SK-N-SH (cell line): Measurements from ENCODE around the gene DEGS2. TPM values are rescaled to one million over a fixed set of nuclear protein-coding genes. Genes with fewer than 3 reads are reported as not detected.

Experiments used
- CTCF ChIA-PET: fragments of 300-600, 350-600 bp; formaldehyde crosslinking; extraction: SDS; loops from one replicate; lab custom pipeline; 2021; lab: Yijun Ruan, JAX
- POLR2A ChIA-PET: fragments of 350-600 bp; sonication (Branson Sonifier 250); formaldehyde crosslinking; extraction: SDS; loops from one replicate; lab custom pipeline; 2020; ENCODE audit warnings: antibody characterized with exemption, inconsistent platforms; lab: Yijun Ruan, JAX
- DNase-seq: peaks from one replicate; pipeline ENCODE4 v3.0.0; 2012
- H2AFZ ChIP-seq: fragments of 200-600 bp; sonication (generic); 2 replicates; pipeline ENCODE4 v1.8.1; 2016; ENCODE audit warnings: antibody characterized with exemption, mild to moderate bottlenecking, low read depth
- H3F3A ChIP-seq: fragments of 200-600 bp; sonication (generic); replicated peaks from 2 replicates; pipeline ENCODE3; 2016; ENCODE audit warnings: antibody characterized with exemption, mild to moderate bottlenecking; ENCODE audit not compliant: insufficient read depth
- H3K27ac ChIP-seq, 2 experiments: fragments of 200-500 bp in 1 of 2; fragments of 200-600 bp in 1 of 2; sonication (Bioruptor generic) in 1 of 2; sonication (generic), shearing (Covaris generic) in 1 of 2; 2 replicates each; pipeline versions ENCODE4 v1.5.1 to v1.6.1; 2014 to 2016; ENCODE audit warnings: low read depth in 2 of 2, inconsistent platforms in 1 of 2, low read length in 1 of 2, mild to moderate bottlenecking in 1 of 2, mixed read lengths in 1 of 2
- H3K27me3 ChIP-seq: fragments of 200-600 bp; sonication (generic), shearing (Covaris generic); 2 replicates; pipeline ENCODE4 v1.6.1; 2016; ENCODE audit warnings: mixed run types; ENCODE audit not compliant: insufficient read depth
- H3K36me3 ChIP-seq, 2 experiments: fragments of 200-500 bp in 1 of 2; fragments of 200-600 bp in 1 of 2; sonication (Bioruptor generic) in 1 of 2; sonication (generic) in 1 of 2; replicated peaks in 1 of 2; 2 replicates each; pipeline versions ENCODE3 to v1.5.1; 2014 to 2016; ENCODE audit warnings: low read length in 1 of 2, mild to moderate bottlenecking in 1 of 2; ENCODE audit not compliant: insufficient read depth in 2 of 2, control insufficient read depth in 1 of 2
- H3K4me1 ChIP-seq, 2 experiments: fragments of 200-500 bp in 1 of 2; fragments of 200-600 bp in 1 of 2; sonication (Bioruptor generic) in 1 of 2; sonication (generic), shearing (Covaris generic) in 1 of 2; 2 replicates each; pipeline versions ENCODE4 v1.5.1 to v1.6.1; 2014 to 2016; ENCODE audit warnings: low read depth in 1 of 2, low read length in 1 of 2, mixed run types in 1 of 2; ENCODE audit not compliant: insufficient read depth in 2 of 2, control insufficient read depth in 1 of 2
- H3K4me2 ChIP-seq: fragments of 200-600 bp; sonication (generic), shearing (Covaris generic); 2 replicates; pipeline ENCODE4 v1.6.1; 2017; ENCODE audit warnings: mixed run types
- H3K4me3 ChIP-seq, 2 experiments: fragments of 200-500 bp in 1 of 2; fragments of 200-600 bp in 1 of 2; sonication (Bioruptor generic) in 1 of 2; sonication (generic), shearing (Covaris generic) in 1 of 2; 2 replicates each; pipeline versions ENCODE4 v1.5.1 to v1.8.1; 2014 to 2016; ENCODE audit warnings: low read depth in 2 of 2, inconsistent platforms in 1 of 2, low read length in 1 of 2, mild to moderate bottlenecking in 1 of 2, mixed read lengths in 1 of 2, moderate library complexity in 1 of 2
- H3K79me2 ChIP-seq: fragments of 200-600 bp; sonication (generic); 2 replicates; pipeline ENCODE4 v1.8.1; 2017; ENCODE audit warnings: mild to moderate bottlenecking; ENCODE audit not compliant: insufficient read depth
- H3K9ac ChIP-seq: fragments of 200-600 bp; sonication (generic); 2 replicates; pipeline ENCODE4 v1.6.1; 2017; ENCODE audit warnings: mixed run types
- H3K9me2 ChIP-seq: fragments of 200-600 bp; sonication (generic); 2 replicates; pipeline ENCODE4 v1.6.1; 2017; ENCODE audit warnings: mixed run types
- H3K9me3 ChIP-seq: fragments of 200-600 bp; sonication (generic); 2 replicates; pipeline ENCODE4 v1.6.1; 2017; ENCODE audit warnings: mixed run types, mild to moderate bottlenecking, moderate library complexity
- H4K20me1 ChIP-seq: fragments of 200-600 bp; sonication (generic); 2 replicates; pipeline ENCODE4 v1.6.1; 2017; ENCODE audit warnings: mild to moderate bottlenecking, mixed run types; ENCODE audit not compliant: insufficient read depth
- ELF1 ChIP-seq: IDR thresholded peaks from 2 replicates; pipeline ENCODE4 v1.4.0; 2012
- EP300 ChIP-seq, 2 experiments: IDR thresholded peaks; 2 replicates each; pipeline versions ENCODE4 v1.4.0 to v1.6.1; 2012; ENCODE audit warnings: borderline replicate concordance in 1 of 2, low read depth in 1 of 2, low read length in 1 of 2
- EZH2phosphoT487 ChIP-seq: fragments of 200-600 bp; sonication (generic); IDR thresholded peaks from 2 replicates; pipeline ENCODE4 v1.6.1; 2017; ENCODE audit warnings: low read depth, mixed run types, mild to moderate bottlenecking, antibody characterized with exemption, moderate library complexity, borderline replicate concordance
- FOSL2 ChIP-seq: IDR thresholded peaks from 2 replicates; pipeline ENCODE4 v1.4.0; 2012; ENCODE audit warnings: low read depth, mild to moderate bottlenecking, moderate library complexity, borderline replicate concordance
- FOXJ3 ChIP-seq: sonication (generic); formaldehyde crosslinking; IDR thresholded peaks from 2 replicates; pipeline ENCODE4 v1.5.1; 2020; ENCODE audit warnings: mild to moderate bottlenecking, missing genetic modification reagents
- GABPA ChIP-seq: IDR thresholded peaks from 2 replicates; pipeline ENCODE4 v1.4.0; 2012; ENCODE audit warnings: low read depth, mild to moderate bottlenecking
- IRF3 ChIP-seq: fragments of 150-350 bp; IDR thresholded peaks from 2 replicates; pipeline ENCODE4 v1.6.1; 2016; ENCODE audit warnings: mild to moderate bottlenecking, low read depth, low read length
- JUND ChIP-seq: IDR thresholded peaks from 2 replicates; pipeline ENCODE4 v1.4.0; 2012
- MEF2A ChIP-seq: IDR thresholded peaks from 2 replicates; pipeline ENCODE4 v1.4.0; 2012; ENCODE audit warnings: low read depth, borderline replicate concordance
- MXI1 ChIP-seq: IDR thresholded peaks from 2 replicates; pipeline ENCODE4 v1.6.1; 2012; ENCODE audit warnings: mild to moderate bottlenecking, low read depth, low read length, improper control_type of control experiment
- NFIC ChIP-seq: IDR thresholded peaks from 2 replicates; pipeline ENCODE4 v1.4.0; 2012; ENCODE audit warnings: borderline replicate concordance
- NRF1 ChIP-seq: IDR thresholded peaks from 2 replicates; pipeline ENCODE4 v1.6.1; 2012; ENCODE audit warnings: low read depth, mild to moderate bottlenecking, low read length
- PBX3 ChIP-seq: IDR thresholded peaks from 2 replicates; pipeline ENCODE4; 2012
- RFX5 ChIP-seq: IDR thresholded peaks from 2 replicates; pipeline ENCODE4 v1.6.1; 2012; ENCODE audit warnings: mild to moderate bottlenecking, improper control_type of control experiment, low read length
- SIN3A ChIP-seq: IDR thresholded peaks from 2 replicates; pipeline ENCODE4 v1.6.1; 2012; ENCODE audit warnings: low read depth, mild to moderate bottlenecking, low read length, moderate library complexity, borderline replicate concordance
- SMC3 ChIP-seq: IDR thresholded peaks from 2 replicates; pipeline ENCODE4 v1.6.1; 2012; ENCODE audit warnings: low read depth, low read length, improper control_type of control experiment
- TCF12 ChIP-seq: IDR thresholded peaks from 2 replicates; pipeline ENCODE4 v1.4.0; 2012
- TEAD4 ChIP-seq: IDR thresholded peaks from 2 replicates; pipeline ENCODE4 v1.4.0; 2012; ENCODE audit warnings: mild to moderate bottlenecking, borderline replicate concordance; ENCODE audit not compliant: insufficient read depth
- USF1 ChIP-seq: IDR thresholded peaks from 2 replicates; pipeline ENCODE4 v1.4.0; 2012; ENCODE audit warnings: low read depth, borderline replicate concordance
- YY1 ChIP-seq: IDR thresholded peaks from 2 replicates; pipeline ENCODE4 v1.4.0; 2012; ENCODE audit warnings: low read depth, mild to moderate bottlenecking
- WGBS: methylation state at CpG from one replicate; pipeline ENCODE4 v1.1.6; 2017; ENCODE audit warnings: low lambda C conversion rate; 5-methylcytosine and 5-hydroxymethylcytosine counted together
- polyA plus RNA-seq, 3 experiments: library from polyadenylated mRNA; depleted of rRNA; stranded (reverse); fragments of >200 nt; gene quantifications; 2 replicates each; pipeline ENCODE4 v1.2.3, GENCODE V29; 2012

DEGS2 gene
- polyA plus RNA-seq, 1 of the 3 experiments (the other 2 are of a cell fraction) = 0.02 TPM

- Histone ChIP-seq H2AFZ (no peak overlapping the region), H3K27me3 (no peaks in the 10 kb centered on the region), H3F3A (peaks cover 16% of the 10 kb centered on the region), H3K4me2 (peak overlapping the region; percentile 58; the same call in 1 of the 2 replicates), H3K36me3 (no peaks in the 10 kb centered on the region), H3K4me1 (peaks cover 15 to 30% of the 10 kb centered on the region in 2 experiments; a peak in 3 of 4 replicates), H3K4me3 (no peak overlapping the region), H3K9ac (no peak overlapping the region), H3K79me2 (no peaks in the 10 kb centered on the region; the same call in 1 of the 2 replicates), H3K9me2 (no peaks in the 10 kb centered on the region), H4K20me1 (0 out of 2 replicates have a peak, but pooled peaks cover 3% of the 10 kb centered on the region), H3K27ac (peak overlapping the region in 1 of 2 experiments; percentile 96; a peak in 1 of 4 replicates), H3K9me3 (no peaks in the 10 kb centered on the region)
- TF ChIP-seq RFX5 (no peak), TCF12 (no peak), MEF2A (no peak), GABPA (no peak), SIN3A (no peak), TEAD4 (no peak), USF1 (no peak), FOSL2 (no peak), NFIC (no peak), JUND (no peak), YY1 (no peak), SMC3 (no peak)
- ChIA-PET CTCF (interaction anchor here (1.6 to 4.8 kb wide), 3 partner anchors 50 to 123 kb away, joined by 4 to 68 read pairs (median 6); no protein-coding TSS in a partner anchor), POLR2A (no interaction called here)
- DNase-seq = no peak
- WGBS = 92% methylated on average over 13 of the region's 16 CpGs
These were observed 53.9 kb downstream of the DEGS2 start for GRCh38 chr14:100105357-100106169.

- WGBS = 73% methylated on average over 7 of the region's 7 CpGs
- no peaks in the 10 kb centered on the region for H3K9me2 ChIP-seq
- ChIA-PET CTCF (interaction anchor here (0.6 to 1.2 kb wide), 6 partner anchors 9 to 123 kb away, joined by 3 to 6 read pairs (median 4); no protein-coding TSS in a partner anchor), POLR2A (no interaction called here)
- 0 out of 2 replicates have a peak, but pooled peaks cover 3% of the 10 kb centered on the region for H4K20me1 ChIP-seq
- DNase-seq = no peak
- peak overlapping the region; percentile 31; the same call in 1 of the 2 replicates for H3K9ac ChIP-seq
- H3K4me3 ChIP-seq = no peak overlapping the region
- peaks cover 18 to 30% of the 10 kb centered on the region in 2 experiments; a peak in 3 of 4 replicates for H3K4me1 ChIP-seq
- H3K4me2 ChIP-seq = peak overlapping the region; percentile 58; the same call in 1 of the 2 replicates
- H2AFZ ChIP-seq = no peak overlapping the region
- no peaks in the 10 kb centered on the region for H3K9me3 ChIP-seq
- H3K27ac ChIP-seq = peak overlapping the region in 1 of 2 experiments; percentile 96; a peak in 2 of 4 replicates
- H3K36me3 ChIP-seq = no peaks in the 10 kb centered on the region
- no peaks in the 10 kb centered on the region for H3K27me3 ChIP-seq
- peaks cover 16% of the 10 kb centered on the region for H3F3A ChIP-seq
- no peaks in the 10 kb centered on the region; the same call in 1 of the 2 replicates for H3K79me2 ChIP-seq
- TF ChIP-seq MXI1 = no peak
- TF ChIP-seq NRF1 = no peak
- TF ChIP-seq IRF3 = no peak
- peak; percentile 83 for TF ChIP-seq FOSL2
- no peak for TF ChIP-seq EZH2phosphoT487
- TF ChIP-seq USF1 = no peak
- peak in 1 of 2 experiments; percentile 58; a peak in 1 of 4 replicates for TF ChIP-seq EP300 (IDR thresholded peaks at IDR 0.05; ENCODE audit: borderline replicate concordance in 1 of 2, low read depth in 1 of 2, low read length in 1 of 2)
- TF ChIP-seq GABPA = no peak
- no peak for TF ChIP-seq ELF1
- no peak for TF ChIP-seq RFX5
- peak; percentile 80 for TF ChIP-seq JUND
- TF ChIP-seq TEAD4 = peak; percentile 61; the same call in 1 of the 2 replicates
- peak; percentile 53 for TF ChIP-seq PBX3
- no peak for TF ChIP-seq FOXJ3 (CRISPR knock-in tag)
These were observed 54.7 kb downstream of the DEGS2 start for GRCh38 chr14:100104523-100105300.
